HG03095 (cell line): Measurements from ENCODE around the gene DMP1.

Source experiments
- ATAC-seq: cut with Tn5 transposase; IDR thresholded peaks from one replicate; pipeline ENCODE4 v1.9.1; 2021; ENCODE audit warnings: moderate library complexity; ENCODE audit not compliant: unreplicated experiment

DMP1 gene

GRCh38 chr4:87649980-87650379 lies at the start of gene DMP1:
Gene DMP1, plus strand, starts transcription at chr4:87650280. Its CDS starts 6,213 bp downstream, at chr4:87656493.
- ATAC-seq = no peak

- no peak for ATAC-seq
These were observed 48.7 kb upstream of the DMP1 start for GRCh38 chr4:87601361-87601760.

- no peak for ATAC-seq
These were observed 41.9 kb upstream of the DMP1 start, which contains the start of gene DSPP for GRCh38 chr4:87608229-87608628. Gene DSPP, plus strand, starts transcription at chr4:87608529. Its CDS starts 2,380 bp downstream, at chr4:87610909.

GRCh38 chr4:87614292-87614890 lies 35.7 kb upstream of the DMP1 start:
- no peak for ATAC-seq

- no peak for ATAC-seq
These were observed 33.8 kb upstream of the DMP1 start for GRCh38 chr4:87616268-87616667.

GRCh38 chr4:87620086-87620485 lies 30.0 kb upstream of the DMP1 start:
- ATAC-seq = no peak

- ATAC-seq = no peak
These were observed 29.6 kb upstream of the DMP1 start for GRCh38 chr4:87620491-87620890.

GRCh38 chr4:87622303-87622702 lies 27.8 kb upstream of the DMP1 start:
- no peak for ATAC-seq

- no peak for ATAC-seq
These were observed 25.4 kb upstream of the DMP1 start for GRCh38 chr4:87624698-87625097.

GRCh38 chr4:87631668-87632067 lies 18.4 kb upstream of the DMP1 start:
- no peak for ATAC-seq

GRCh38 chr4:87632469-87632868 lies 17.6 kb upstream of the DMP1 start:
- no peak for ATAC-seq

- no peak for ATAC-seq
These were observed 16.8 kb upstream of the DMP1 start for GRCh38 chr4:87633243-87633642.

- no peak for ATAC-seq
These were observed 5.8 kb upstream of the DMP1 start for GRCh38 chr4:87644286-87644685.

- ATAC-seq = no peak
These were observed 858 bp downstream of the DMP1 start for GRCh38 chr4:87650938-87651337.

GRCh38 chr4:87651941-87652340 lies 1.9 kb downstream of the DMP1 start:
- ATAC-seq = no peak

GRCh38 chr4:87654487-87655044 lies 4.5 kb downstream of the DMP1 start:
- ATAC-seq = no peak

- ATAC-seq = no peak
These were observed 7.4 kb downstream of the DMP1 start for GRCh38 chr4:87657525-87657924.

- no peak for ATAC-seq
These were observed 9.3 kb downstream of the DMP1 start for GRCh38 chr4:87659247-87659931.

- no peak for ATAC-seq
These were observed 12.8 kb downstream of the DMP1 start for GRCh38 chr4:87662871-87663270.

GRCh38 chr4:87669373-87669772 lies 19.3 kb downstream of the DMP1 start:
- no peak for ATAC-seq

GRCh38 chr4:87677731-87678130 lies 27.7 kb downstream of the DMP1 start:
- ATAC-seq = peak; percentile 97

- no peak for ATAC-seq
These were observed 29.5 kb downstream of the DMP1 start for GRCh38 chr4:87679449-87680169.
